ENCODE data around the gene LATS2.

Gene LATS2

DNA sequence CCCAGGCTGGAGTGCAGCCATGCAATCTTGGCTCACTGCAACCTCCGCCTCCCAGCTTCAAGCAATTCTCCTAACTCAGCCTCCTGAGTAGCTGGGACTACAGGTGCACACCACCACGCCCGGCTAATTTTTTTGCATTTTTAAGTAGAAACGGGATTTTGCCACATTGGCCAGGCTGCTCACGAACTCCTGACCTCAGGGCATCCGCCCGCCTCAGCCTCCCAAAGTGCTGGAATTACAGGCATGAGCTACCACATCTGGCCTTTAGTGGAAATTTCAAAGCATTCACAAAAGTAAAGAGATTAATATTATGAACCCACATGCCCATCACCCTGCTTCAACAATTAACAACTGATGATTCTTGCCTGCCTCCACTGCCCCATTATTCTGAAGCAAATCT is 20.5 kb upstream of the LATS2 start:
- TF ChIP-seq ELF4 (IDR thresholded peaks at IDR 0.05), result no peak
- TF ChIP-seq NFRKB (IDR thresholded peaks at IDR 0.05), result no peak
- TF ChIP-seq BHLHE40 (IDR thresholded peaks at IDR 0.05; ENCODE audit: borderline replicate concordance), result no peak
- TF ChIP-seq FOXK2 (IDR thresholded peaks at IDR 0.05), result no peak
- no peak for TF ChIP-seq LEF1 (IDR thresholded peaks at IDR 0.05; ENCODE audit: borderline replicate concordance)
- TF ChIP-seq L3MBTL2 (conservative IDR thresholded peaks at IDR 0.05), result no peak
- no peak for TF ChIP-seq SUZ12 (IDR thresholded peaks at IDR 0.05)
- TF ChIP-seq FOXA1 (IDR thresholded peaks at IDR 0.05), result no peak
- ChIA-PET CTCF (no interaction called here), POLR2A (no interaction called here)
- no peak for DNase-seq (ENCODE audit: extremely low spot score)

DNA sequence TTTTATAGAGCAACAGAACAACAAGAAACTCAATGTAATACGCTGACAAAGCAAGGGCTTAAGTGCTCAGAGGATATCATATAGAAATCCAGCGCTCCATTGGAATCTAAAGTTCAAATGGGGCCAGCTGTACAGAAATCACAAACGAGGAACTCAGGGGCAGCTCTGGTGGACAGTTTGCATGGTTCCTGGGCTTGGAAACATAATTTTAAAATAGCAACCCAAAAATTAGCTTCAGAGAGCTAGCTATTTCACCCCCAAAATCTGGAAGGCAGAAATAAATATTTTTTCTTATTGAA is 19.2 kb upstream of the LATS2 start:
- ChIA-PET POLR2A (interaction anchor here (1.5 kb wide), 1 partner anchor 13 kb away, joined by 3 read pairs; no protein-coding TSS in a partner anchor), CTCF (no interaction called here)
- no peak for TF ChIP-seq NFRKB (IDR thresholded peaks at IDR 0.05)
- TF ChIP-seq, protein P1, sequence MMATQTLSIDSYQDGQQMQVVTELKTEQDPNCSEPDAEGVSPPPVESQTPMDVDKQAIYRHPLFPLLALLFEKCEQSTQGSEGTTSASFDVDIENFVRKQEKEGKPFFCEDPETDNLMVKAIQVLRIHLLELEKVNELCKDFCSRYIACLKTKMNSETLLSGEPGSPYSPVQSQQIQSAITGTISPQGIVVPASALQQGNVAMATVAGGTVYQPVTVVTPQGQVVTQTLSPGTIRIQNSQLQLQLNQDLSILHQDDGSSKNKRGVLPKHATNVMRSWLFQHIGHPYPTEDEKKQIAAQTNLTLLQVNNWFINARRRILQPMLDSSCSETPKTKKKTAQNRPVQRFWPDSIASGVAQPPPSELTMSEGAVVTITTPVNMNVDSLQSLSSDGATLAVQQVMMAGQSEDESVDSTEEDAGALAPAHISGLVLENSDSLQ (IDR thresholded peaks at IDR 0.05), result no peak
- TF ChIP-seq L3MBTL2 (conservative IDR thresholded peaks at IDR 0.05), result no peak
- DNase-seq (ENCODE audit: extremely low spot score), result no peak

DNA sequence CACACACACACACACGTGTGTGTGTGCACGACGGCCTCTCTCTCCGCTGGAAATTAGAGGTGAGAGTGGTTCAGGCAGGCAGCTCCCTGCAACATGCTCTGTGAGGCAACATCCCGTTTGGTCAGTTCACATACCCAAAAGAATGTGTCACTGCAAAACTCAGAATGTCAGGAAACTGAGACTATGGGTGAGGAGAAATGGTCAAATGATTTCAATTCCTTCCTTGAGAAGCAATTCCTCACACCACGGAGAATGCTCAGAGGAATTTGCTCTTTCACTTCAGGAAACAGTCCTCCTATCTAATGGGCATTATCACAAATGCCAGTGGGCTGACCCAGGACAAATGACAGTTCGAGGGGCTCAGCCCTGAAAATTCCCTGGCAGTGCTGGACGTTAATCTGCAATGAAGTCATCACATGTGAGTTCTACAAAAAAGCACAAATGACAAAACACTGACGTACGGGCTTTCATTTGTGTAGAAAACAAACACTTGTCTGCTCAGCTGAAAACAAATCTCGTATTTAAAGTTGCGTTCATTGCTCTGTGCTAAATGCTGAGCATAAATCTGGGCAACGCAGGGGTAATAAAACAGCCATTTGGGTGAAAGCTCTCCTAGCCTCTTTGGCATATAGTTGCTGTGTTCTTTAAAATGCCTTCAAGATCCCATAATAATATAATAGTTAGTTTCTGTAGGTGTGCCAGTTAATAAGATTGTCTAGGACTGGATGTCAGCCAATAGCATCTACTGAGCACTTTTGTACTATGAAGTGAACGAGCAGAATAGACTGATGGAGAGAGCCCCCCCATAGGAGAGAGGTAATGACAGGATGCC is 18.6 kb upstream of the LATS2 start:
- DNase-seq (ENCODE audit: extremely low spot score), result no peak
- ChIA-PET POLR2A (interaction anchor here (1.5 kb wide), 1 partner anchor 13 kb away, joined by 3 read pairs; no protein-coding TSS in a partner anchor), CTCF (no interaction called here)
- TF ChIP-seq SUZ12 (IDR thresholded peaks at IDR 0.05), result no peak

DNA sequence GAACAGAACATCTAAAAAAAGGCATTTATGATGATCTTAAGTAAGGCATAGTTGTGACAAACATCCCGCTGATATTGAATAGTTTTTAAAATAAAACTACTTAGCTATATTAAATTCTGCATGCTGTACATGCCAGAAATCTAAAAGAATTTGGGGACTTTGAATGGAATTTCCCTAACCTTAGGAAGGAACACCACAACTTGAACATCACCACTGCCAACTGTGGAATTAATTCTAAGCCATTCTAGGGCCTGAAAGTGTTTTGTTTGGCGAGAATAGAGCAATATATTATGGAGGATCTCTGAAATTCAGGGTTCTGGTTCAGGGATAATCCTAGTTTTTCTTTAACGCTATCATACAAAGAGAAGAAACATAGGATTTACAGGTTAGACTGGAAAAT is 17.8 kb upstream of the LATS2 start:
- TF ChIP-seq FOXK2 (IDR thresholded peaks at IDR 0.05) (no peak), FOXA1 (IDR thresholded peaks at IDR 0.05) (no peak), L3MBTL2 (conservative IDR thresholded peaks at IDR 0.05) (no peak), BHLHE40 (IDR thresholded peaks at IDR 0.05; ENCODE audit: borderline replicate concordance) (no peak), SUZ12 (IDR thresholded peaks at IDR 0.05) (no peak), TARDBP (IDR thresholded peaks at IDR 0.05) (no peak), ZNF384 (IDR thresholded peaks at IDR 0.05) (no peak), HDGF (IDR thresholded peaks at IDR 0.05; ENCODE audit: borderline replicate concordance) (no peak), LEF1 (IDR thresholded peaks at IDR 0.05; ENCODE audit: borderline replicate concordance) (no peak), NFRKB (IDR thresholded peaks at IDR 0.05) (no peak), CTBP1 (IDR thresholded peaks at IDR 0.05; ENCODE audit: borderline replicate concordance) (no peak)
- ChIA-PET CTCF (no interaction called here), POLR2A (no interaction called here)
- no peak for DNase-seq (ENCODE audit: extremely low spot score)

DNA sequence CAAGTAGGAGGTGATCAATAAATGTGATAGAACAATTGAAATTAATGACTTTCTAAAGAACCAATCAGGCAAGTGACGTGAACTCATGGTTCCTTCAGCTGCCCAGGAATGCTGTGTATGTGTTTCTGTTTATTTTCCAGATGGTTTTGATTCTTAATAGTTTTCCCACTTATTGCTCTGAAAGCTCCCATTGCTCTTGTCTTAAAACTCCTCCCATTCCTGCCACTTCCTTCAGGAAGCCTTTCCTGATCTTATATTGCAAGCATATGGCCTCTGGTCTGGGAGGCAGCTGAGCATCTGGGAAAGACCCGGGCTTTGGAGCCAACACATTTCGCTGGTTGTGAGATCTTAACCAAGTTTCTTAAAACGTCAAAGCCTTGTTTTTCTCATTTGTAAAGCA is 17.1 kb upstream of the LATS2 start:
- POLR2A ChIA-PET, result no interaction called here
- TF ChIP-seq SP1 (IDR thresholded peaks at IDR 0.05) (no peak), SUZ12 (IDR thresholded peaks at IDR 0.05) (no peak), BHLHE40 (IDR thresholded peaks at IDR 0.05; ENCODE audit: borderline replicate concordance) (no peak), FOXK2 (IDR thresholded peaks at IDR 0.05) (no peak), ARNT (IDR thresholded peaks at IDR 0.05) (no peak), LEF1 (IDR thresholded peaks at IDR 0.05; ENCODE audit: borderline replicate concordance) (no peak), FOXA1 (IDR thresholded peaks at IDR 0.05) (no peak), CTBP1 (IDR thresholded peaks at IDR 0.05; ENCODE audit: borderline replicate concordance) (no peak), HDGF (IDR thresholded peaks at IDR 0.05; ENCODE audit: borderline replicate concordance) (no peak), TARDBP (IDR thresholded peaks at IDR 0.05) (no peak), ZNF384 (IDR thresholded peaks at IDR 0.05) (no peak), ELF4 (IDR thresholded peaks at IDR 0.05) (no peak)
- TF ChIP-seq, protein P1 (IDR thresholded peaks at IDR 0.05), result no peak
- DNase-seq (ENCODE audit: extremely low spot score), result no peak
- CTCF ChIA-PET, result no interaction called here

DNA sequence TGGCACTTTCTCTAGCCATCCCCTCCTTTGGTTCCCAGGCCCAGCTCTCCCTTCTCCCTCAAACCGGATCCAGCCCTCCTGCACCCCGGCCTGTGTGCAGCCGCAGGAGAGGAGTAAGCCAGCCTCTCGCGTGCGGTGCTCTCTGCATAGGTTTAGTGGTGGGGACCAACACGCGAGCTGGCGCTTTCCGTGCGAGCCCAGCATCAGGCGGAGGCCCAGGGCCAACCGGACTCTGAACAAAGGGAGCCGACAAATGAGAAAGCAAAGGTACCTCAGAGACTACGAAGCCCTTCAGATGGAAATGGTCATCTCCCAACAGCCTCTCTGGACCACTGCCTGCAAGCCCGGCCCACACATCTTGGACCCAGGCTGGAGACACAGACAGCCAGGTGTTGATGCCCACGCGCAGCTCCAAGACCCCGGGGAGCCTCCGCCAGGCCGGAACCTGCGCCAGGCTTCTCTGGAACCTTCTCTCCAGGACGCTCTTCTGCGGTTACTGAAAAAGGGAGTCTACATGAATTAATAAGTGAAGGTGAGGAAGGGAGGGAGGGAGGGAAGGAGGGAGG is 16.5 kb upstream of the LATS2 start:
- ChIA-PET CTCF (no interaction called here), POLR2A (no interaction called here)
- DNase-seq (ENCODE audit: extremely low spot score), result no peak
- TF ChIP-seq, protein P1 (IDR thresholded peaks at IDR 0.05), result no peak
- TF ChIP-seq ELF4 (IDR thresholded peaks at IDR 0.05), result no peak
- TF ChIP-seq SUZ12 (IDR thresholded peaks at IDR 0.05), result no peak
- no peak for TF ChIP-seq BHLHE40 (IDR thresholded peaks at IDR 0.05; ENCODE audit: borderline replicate concordance)
- no peak for TF ChIP-seq SP1 (IDR thresholded peaks at IDR 0.05)

DNA sequence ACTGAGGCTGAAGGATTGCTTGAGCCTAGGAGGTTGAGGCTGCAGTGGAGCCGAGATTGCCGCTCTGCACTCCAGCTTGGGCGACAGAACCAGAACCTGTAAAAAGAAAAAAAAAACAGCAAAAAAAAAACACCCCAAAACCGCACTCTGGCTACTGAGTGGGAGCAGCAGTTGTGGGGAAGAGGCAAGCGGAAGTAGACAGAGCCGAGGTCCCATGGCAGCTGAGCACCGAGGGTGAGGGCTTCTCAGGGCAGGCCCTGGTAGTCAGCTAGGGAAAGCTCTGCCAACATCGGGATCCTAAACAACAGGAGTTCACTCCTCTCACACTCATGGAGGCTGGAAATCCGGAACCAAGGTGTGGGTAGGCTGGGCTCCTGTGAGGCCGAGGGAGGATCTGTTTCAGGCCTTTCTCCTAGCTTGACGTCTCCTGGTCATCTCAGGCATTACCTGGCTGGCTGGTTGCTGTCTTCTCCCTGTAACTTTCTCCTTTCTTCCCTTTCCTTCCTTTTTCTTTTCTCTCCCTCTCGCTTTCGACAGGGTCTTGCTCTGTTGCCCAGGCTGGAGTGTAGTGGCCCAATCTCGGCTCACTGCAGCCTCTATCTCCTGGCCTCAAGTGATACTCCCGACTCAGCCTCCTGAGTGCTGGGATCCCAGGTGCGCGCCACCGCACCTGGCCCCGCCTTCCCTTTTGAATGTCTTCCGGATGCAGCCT is 15.8 kb upstream of the LATS2 start:
- ChIA-PET CTCF (no interaction called here), POLR2A (no interaction called here)
- DNase-seq (ENCODE audit: extremely low spot score), result no peak
- TF ChIP-seq NFRKB (IDR thresholded peaks at IDR 0.05) (no peak), FOXA1 (IDR thresholded peaks at IDR 0.05) (no peak), ZNF384 (IDR thresholded peaks at IDR 0.05) (no peak)
